Measurements from ENCODE around the gene JDP2.

Gene JDP2

GRCh38 chr14:75521415-75522199 is 93.8 kb downstream of the JDP2 start:
- H3K4me1 ChIP-seq (ENCODE audit: insufficient read depth, low read length, severe bottlenecking), result peaks cover 14% of the 10 kb centered on the region
- no peaks in the 10 kb centered on the region for H3F3A ChIP-seq (ENCODE audit: insufficient read depth, low read length)
- H3K9me3 ChIP-seq (ENCODE audit: low read length), result no peaks in the 10 kb centered on the region
- H3K36me3 ChIP-seq (ENCODE audit: insufficient read depth, low read length), result no peaks in the 10 kb centered on the region
- H3K4me2 ChIP-seq (ENCODE audit: low read length), result peak overlapping the region; percentile 66
- H3K79me2 ChIP-seq (ENCODE audit: insufficient read depth, low read length), result no peaks in the 10 kb centered on the region
- H3K4me3 ChIP-seq (ENCODE audit: low read depth, low read length, poor library complexity, severe bottlenecking), result peak overlapping the region; percentile 46
- H2AFZ ChIP-seq (ENCODE audit: low read length), result no peak overlapping the region
- H3K9ac ChIP-seq (ENCODE audit: low read length), result no peak overlapping the region; the same call in 1 of the 2 replicates
- TF ChIP-seq CTCF (IDR thresholded peaks at IDR 0.05; ENCODE audit: low read length), result no peak
- TF ChIP-seq EZH2 (IDR thresholded peaks at IDR 0.05; ENCODE audit: borderline replicate concordance, low read length), result no peak
- no peak overlapping the region for H3K27ac ChIP-seq (ENCODE audit: low read depth, low read length, poor library complexity, severe bottlenecking)
- H4K20me1 ChIP-seq (ENCODE audit: insufficient read depth, low read length), result no peaks in the 10 kb centered on the region
- no peaks in the 10 kb centered on the region for H3K9me2 ChIP-seq (ENCODE audit: low read depth, low read length)
- no peaks in the 10 kb centered on the region; the same call in 1 of the 2 replicates for H3K27me3 ChIP-seq (ENCODE audit: insufficient read depth, low read length)

GRCh38 chr14:75522224-75522982 is 94.6 kb downstream of the JDP2 start, which contains the start of gene BATF:
Gene BATF (plus strand): TSS chr14:75522469. CDS start chr14:75522683, 214 bp downstream.
- Histone ChIP-seq H3K9me2 (ENCODE audit: low read depth, low read length) (no peaks in the 10 kb centered on the region), H3K36me3 (ENCODE audit: insufficient read depth, low read length) (no peaks in the 10 kb centered on the region), H3K27ac (ENCODE audit: low read depth, low read length, poor library complexity, severe bottlenecking) (no peak within 1 kb of the TSS), H3K27me3 (ENCODE audit: insufficient read depth, low read length) (no peaks in the 10 kb centered on the region; the same call in 1 of the 2 replicates), H3K4me3 (ENCODE audit: low read depth, low read length, poor library complexity, severe bottlenecking) (peak within 1 kb of the TSS; percentile 46), H3K79me2 (ENCODE audit: insufficient read depth, low read length) (no peaks in the 10 kb centered on the region), H3K4me2 (ENCODE audit: low read length) (peak within 1 kb of the TSS; percentile 66), H3K9ac (ENCODE audit: low read length) (peak within 1 kb of the TSS; percentile 16; the same call in 1 of the 2 replicates), H3K9me3 (ENCODE audit: low read length) (no peaks in the 10 kb centered on the region), H3F3A (ENCODE audit: insufficient read depth, low read length) (no peaks in the 10 kb centered on the region), H2AFZ (ENCODE audit: low read length) (no peak within 1 kb of the TSS), H3K4me1 (ENCODE audit: insufficient read depth, low read length, severe bottlenecking) (peaks cover 14% of the 10 kb centered on the region), H4K20me1 (ENCODE audit: insufficient read depth, low read length) (no peaks in the 10 kb centered on the region)
- no peak for TF ChIP-seq EZH2 (IDR thresholded peaks at IDR 0.05; ENCODE audit: borderline replicate concordance, low read length)

GRCh38 chr14:75522983-75523318 is 95.1 kb downstream of the JDP2 start:
- no peaks in the 10 kb centered on the region for H3K9me3 ChIP-seq (ENCODE audit: low read length)
- TF ChIP-seq EZH2 (IDR thresholded peaks at IDR 0.05; ENCODE audit: borderline replicate concordance, low read length), result no peak
- no peak for TF ChIP-seq CTCF (IDR thresholded peaks at IDR 0.05; ENCODE audit: low read length)
- no peak overlapping the region for H3K27ac ChIP-seq (ENCODE audit: low read depth, low read length, poor library complexity, severe bottlenecking)
- H3K79me2 ChIP-seq (ENCODE audit: insufficient read depth, low read length), result no peaks in the 10 kb centered on the region
- no peaks in the 10 kb centered on the region for H4K20me1 ChIP-seq (ENCODE audit: insufficient read depth, low read length)
- H3K4me3 ChIP-seq (ENCODE audit: low read depth, low read length, poor library complexity, severe bottlenecking), result peak overlapping the region; percentile 46
- no peaks in the 10 kb centered on the region for H3K9me2 ChIP-seq (ENCODE audit: low read depth, low read length)
- no peaks in the 10 kb centered on the region for H3K36me3 ChIP-seq (ENCODE audit: insufficient read depth, low read length)
- peaks cover 14% of the 10 kb centered on the region for H3K4me1 ChIP-seq (ENCODE audit: insufficient read depth, low read length, severe bottlenecking)
- no peaks in the 10 kb centered on the region for H3F3A ChIP-seq (ENCODE audit: insufficient read depth, low read length)
- H3K27me3 ChIP-seq (ENCODE audit: insufficient read depth, low read length), result no peaks in the 10 kb centered on the region; the same call in 1 of the 2 replicates
- peak overlapping the region; percentile 66 for H3K4me2 ChIP-seq (ENCODE audit: low read length)
- H3K9ac ChIP-seq (ENCODE audit: low read length), result no peak overlapping the region
- no peak overlapping the region for H2AFZ ChIP-seq (ENCODE audit: low read length)

All from OCI-LY1 (cell line).